SJSA1 (cell line): ENCODE data around the gene CCDC172. TPM values are rescaled to one million over a fixed set of nuclear protein-coding genes. Genes with fewer than 3 reads are reported as not detected.

Experiments
- DNase-seq, 2 experiments: peaks; one replicate each; pipeline ENCODE4 v3.0.0-alpha.2; 2015 to 2020; ENCODE audit warnings: low spot score in 2 of 2, low read depth in 1 of 2
- H3K27ac ChIP-seq: fragments of 250-450 bp; sonication (Bioruptor Pico); 2 replicates; pipeline ENCODE4 v1.5.1; 2020; ENCODE audit warnings: mild to moderate bottlenecking, moderate library complexity
- H3K27me3 ChIP-seq: fragments of 250-450 bp; sonication (Bioruptor Pico); replicated peaks from 2 replicates; pipeline ENCODE4 v1.5.1; 2020; ENCODE audit warnings: mild to moderate bottlenecking, moderate library complexity
- H3K36me3 ChIP-seq: fragments of 250-450 bp; sonication (Bioruptor Pico); 2 replicates; pipeline ENCODE4 v1.5.1; 2020; ENCODE audit warnings: mild to moderate bottlenecking
- H3K4me1 ChIP-seq: fragments of 250-450 bp; sonication (Bioruptor Pico); replicated peaks from 2 replicates; pipeline ENCODE4 v1.6.1; 2021; ENCODE audit warnings: mild to moderate bottlenecking
- H3K4me3 ChIP-seq: fragments of 250-450 bp; sonication (Bioruptor Pico); 2 replicates; pipeline ENCODE4 v1.5.1; 2020; ENCODE audit warnings: mild to moderate bottlenecking
- H3K9me3 ChIP-seq: fragments of 250-450 bp; sonication (Bioruptor Pico); replicated peaks from 2 replicates; pipeline ENCODE4 v1.5.1; 2020; ENCODE audit warnings: mild to moderate bottlenecking
- total RNA-seq: library from RNA; depleted of rRNA; stranded (reverse); fragments of >200 nt; shearing (Covaris generic); gene quantifications from 2 replicates; pipeline ENCODE4 v1.2.3, GENCODE V29; 2014

Gene CCDC172
- total RNA-seq, 1 experiment from 2014 or later = not detected

DNA sequence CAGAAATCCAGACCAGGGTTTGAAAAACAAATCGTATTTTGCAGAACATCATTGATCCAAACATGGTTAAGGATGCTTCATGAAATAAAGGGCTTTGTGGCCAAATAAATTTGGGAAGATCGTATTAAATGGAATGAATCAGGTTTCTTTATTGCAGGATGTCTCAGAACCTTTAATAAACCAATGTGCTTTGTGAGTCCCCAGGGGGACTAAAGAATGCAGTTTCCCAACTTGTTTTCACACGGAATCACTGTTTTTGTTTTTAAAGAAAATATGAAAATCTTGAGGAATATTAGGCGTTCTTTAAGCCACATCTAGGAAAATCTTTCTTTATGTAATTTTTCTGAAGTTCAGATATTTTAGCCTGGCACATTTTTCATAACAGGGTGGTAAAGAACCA, 16.8 kb upstream of the CCDC172 start:
- no peak for DNase-seq
- Histone ChIP-seq H3K4me3 (no peak overlapping the region), H3K27ac (no peak overlapping the region), H3K9me3 (no peaks in the 10 kb centered on the region), H3K27me3 (no peaks in the 10 kb centered on the region; the same call in 1 of the 2 replicates), H3K36me3 (no peaks in the 10 kb centered on the region), H3K4me1 (no peaks in the 10 kb centered on the region)

DNA sequence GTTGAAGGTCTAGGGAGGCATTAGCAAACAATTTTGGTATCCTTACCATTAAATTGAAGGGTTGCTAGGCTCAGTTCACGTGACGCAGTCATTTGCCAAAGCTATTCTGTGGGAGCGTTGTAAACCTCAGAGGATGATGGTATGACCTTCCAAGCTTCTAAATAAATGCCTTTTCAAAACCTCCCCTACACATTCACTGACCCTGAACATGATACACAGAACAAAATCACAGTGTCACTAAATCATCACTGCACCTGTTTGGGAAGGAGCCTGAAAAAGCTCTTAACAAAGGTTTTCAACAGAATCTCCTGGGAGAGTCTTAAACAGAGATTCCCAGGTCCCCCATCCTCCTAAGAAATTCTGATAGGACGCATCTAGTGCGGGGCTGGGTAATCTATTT, 13.2 kb upstream of the CCDC172 start:
- no peaks in the 10 kb centered on the region for H3K4me1 ChIP-seq
- H3K27me3 ChIP-seq = no peaks in the 10 kb centered on the region
- H3K4me3 ChIP-seq = no peak overlapping the region
- H3K27ac ChIP-seq = no peak overlapping the region
- H3K9me3 ChIP-seq = no peaks in the 10 kb centered on the region
- no peaks in the 10 kb centered on the region for H3K36me3 ChIP-seq
- no peak for DNase-seq

DNA sequence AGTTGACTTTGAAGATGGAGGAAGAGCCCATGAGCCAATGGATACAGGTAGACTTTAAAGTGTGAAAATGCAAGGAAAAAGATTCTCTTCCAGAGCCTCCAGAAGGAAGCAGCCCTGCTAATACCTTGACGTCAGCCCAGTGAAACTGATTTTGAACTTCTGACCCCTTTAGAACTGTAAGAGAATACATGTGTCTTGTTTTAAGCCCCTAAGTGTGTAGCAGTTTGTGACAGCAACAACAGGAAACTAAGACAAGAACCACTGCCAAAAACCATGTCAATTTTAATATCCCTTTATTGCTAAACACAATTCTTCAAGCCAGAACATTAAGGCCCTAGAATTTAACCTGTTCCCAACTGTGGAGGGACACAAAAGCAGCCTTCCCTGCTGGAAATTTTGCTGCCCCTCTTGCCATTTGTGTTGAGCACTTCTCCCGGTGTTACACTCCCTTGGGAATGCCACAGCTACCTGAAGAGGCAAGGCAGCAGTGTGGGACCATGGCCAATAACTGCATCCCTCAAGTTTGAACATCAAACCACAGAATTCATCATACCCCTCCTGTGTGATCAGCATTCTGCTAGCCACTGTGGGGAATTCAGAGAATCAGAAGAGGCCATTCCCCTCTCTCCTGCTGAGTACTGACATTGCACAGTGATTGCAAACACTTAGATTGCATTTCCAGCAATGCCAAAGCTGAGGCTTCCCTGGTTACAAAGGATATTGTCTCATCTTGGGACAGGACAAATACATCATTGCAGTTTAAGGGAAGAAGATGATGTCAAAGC, 12.3 kb upstream of the CCDC172 start:
- no peak overlapping the region for H3K27ac ChIP-seq
- no peak for DNase-seq
- no peaks in the 10 kb centered on the region for H3K27me3 ChIP-seq
- H3K9me3 ChIP-seq = no peaks in the 10 kb centered on the region
- H3K36me3 ChIP-seq = no peaks in the 10 kb centered on the region
- no peak overlapping the region for H3K4me3 ChIP-seq
- H3K4me1 ChIP-seq = no peaks in the 10 kb centered on the region

DNA sequence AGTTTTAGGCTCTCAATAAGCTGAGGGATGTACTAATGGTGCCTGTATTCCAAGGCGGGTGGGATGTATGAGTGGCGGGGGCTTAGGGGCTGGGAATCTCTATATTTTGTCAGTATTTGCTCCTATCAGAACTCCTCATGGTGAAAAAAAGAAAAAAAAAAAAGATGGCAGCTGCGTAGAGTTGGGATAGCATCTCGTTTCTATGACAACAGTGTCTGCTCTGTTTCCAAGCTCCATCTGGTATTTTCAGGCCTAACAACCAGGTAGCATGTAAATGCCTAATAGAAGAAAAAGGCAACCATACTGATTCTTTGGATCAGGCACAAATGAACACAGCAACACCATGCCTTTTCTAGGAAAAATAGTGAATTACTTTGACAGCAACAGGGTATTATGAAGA, 11.7 kb upstream of the CCDC172 start:
- Histone ChIP-seq H3K27me3 (no peaks in the 10 kb centered on the region), H3K4me1 (no peaks in the 10 kb centered on the region), H3K36me3 (no peaks in the 10 kb centered on the region), H3K27ac (no peak overlapping the region), H3K9me3 (no peaks in the 10 kb centered on the region), H3K4me3 (no peak overlapping the region)
- no peak for DNase-seq

DNA sequence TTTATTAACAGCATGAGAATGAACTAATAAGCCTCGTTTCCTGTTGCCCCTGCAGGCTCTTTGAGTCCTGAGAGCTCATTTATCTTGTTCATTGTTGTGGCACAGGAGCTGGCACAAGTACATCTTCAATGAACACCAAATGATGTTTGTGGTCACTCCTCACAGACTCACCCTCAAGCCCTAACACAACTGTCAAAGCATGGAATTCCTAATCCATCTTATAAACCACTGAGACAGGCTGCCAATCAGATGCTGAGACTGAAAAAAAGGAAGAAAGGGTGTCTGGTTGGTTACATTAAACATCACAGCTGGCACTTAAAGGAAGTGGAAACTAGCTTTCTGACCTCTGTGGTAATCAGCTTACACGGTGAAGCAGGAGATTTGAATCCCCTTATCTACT, 7.7 kb upstream of the CCDC172 start:
- H3K27ac ChIP-seq = no peak overlapping the region
- H3K36me3 ChIP-seq = no peaks in the 10 kb centered on the region
- no peaks in the 10 kb centered on the region for H3K4me1 ChIP-seq
- no peak for DNase-seq
- no peaks in the 10 kb centered on the region for H3K9me3 ChIP-seq
- no peak overlapping the region for H3K4me3 ChIP-seq
- H3K27me3 ChIP-seq = no peaks in the 10 kb centered on the region

DNA sequence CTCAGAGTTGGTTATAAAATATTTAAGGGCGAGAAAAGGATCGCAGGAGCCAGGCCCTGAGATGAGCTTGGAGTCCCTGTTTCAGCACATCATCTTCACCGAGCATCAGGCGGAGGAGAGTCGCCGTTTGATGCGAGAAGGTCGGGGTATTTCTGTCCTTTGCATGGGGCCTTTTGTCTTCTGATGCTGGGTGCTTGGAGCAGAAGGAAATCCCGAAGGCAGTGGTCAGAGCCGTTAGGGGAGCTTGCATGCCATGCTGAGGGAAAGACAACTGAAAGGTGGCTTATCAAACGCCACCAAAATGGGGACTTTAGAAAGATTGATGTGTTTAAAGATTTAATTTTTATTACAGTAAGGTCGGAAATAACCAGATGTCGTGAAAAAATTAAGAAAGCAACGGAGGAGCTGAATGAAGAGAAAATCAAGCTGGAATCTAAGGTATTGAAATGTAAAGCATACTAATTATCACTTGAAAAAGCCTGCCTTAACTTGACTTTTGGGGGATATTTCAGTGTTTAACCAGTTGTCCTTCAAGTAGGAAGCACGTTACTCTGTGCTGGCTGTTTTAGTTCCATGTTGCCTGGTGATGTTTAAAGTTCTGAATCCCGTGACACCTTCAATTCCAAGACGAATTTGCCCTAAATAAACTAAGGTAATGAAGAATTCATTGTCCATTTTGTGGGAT, 845 bp downstream of the CCDC172 start:
- no peaks in the 10 kb centered on the region for H3K36me3 ChIP-seq
- no peaks in the 10 kb centered on the region for H3K9me3 ChIP-seq
- H3K27me3 ChIP-seq = no peaks in the 10 kb centered on the region; the same call in 1 of the 2 replicates
- H3K4me1 ChIP-seq = no peaks in the 10 kb centered on the region
- no peak overlapping the region for H3K4me3 ChIP-seq
- no peak for DNase-seq
- no peak overlapping the region for H3K27ac ChIP-seq

DNA sequence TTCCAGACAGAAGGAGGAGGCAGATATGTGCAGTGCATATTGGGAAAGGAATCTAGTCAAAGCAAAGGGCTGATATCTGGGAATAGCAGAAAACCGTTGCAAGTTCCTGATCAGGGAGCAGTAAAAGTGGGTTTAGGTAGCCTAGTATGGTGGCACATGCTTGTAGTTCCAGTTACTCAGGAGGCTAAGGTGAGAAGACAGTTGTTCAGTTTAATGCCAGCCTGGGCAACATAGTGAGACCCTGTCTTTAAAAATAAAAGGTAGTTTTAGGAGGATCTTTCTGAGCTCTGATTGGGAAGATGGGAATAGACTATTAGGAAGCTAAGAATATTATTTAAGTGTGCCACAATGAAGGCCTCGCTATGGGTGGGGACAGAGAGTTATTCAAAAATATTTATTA, 1.7 kb downstream of the CCDC172 start:
- Histone ChIP-seq H3K36me3 (no peaks in the 10 kb centered on the region), H3K27me3 (no peaks in the 10 kb centered on the region; the same call in 1 of the 2 replicates), H3K9me3 (no peaks in the 10 kb centered on the region), H3K4me1 (no peaks in the 10 kb centered on the region), H3K4me3 (no peak overlapping the region), H3K27ac (no peak overlapping the region)
- DNase-seq = no peak

DNA sequence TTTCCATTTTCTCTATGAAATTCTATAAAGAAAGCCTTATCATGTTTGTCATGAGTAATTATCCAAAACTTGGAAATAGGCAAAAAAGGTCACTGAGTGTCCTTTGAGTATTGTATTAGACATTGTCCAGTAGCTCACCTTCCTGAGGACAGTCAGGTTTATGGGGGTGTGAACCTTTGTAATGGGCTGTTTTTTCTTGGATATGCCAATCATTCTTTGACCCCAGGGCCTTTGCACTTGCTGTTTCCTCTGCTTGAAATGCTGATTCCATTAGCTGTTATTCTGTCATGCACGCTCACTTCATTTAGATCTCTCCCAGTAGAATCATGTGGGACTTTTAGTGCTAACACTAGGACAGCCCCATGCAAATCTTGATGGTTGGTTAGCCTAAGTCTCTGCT, 4.9 kb downstream of the CCDC172 start:
- Histone ChIP-seq H3K27ac (no peak overlapping the region), H3K4me3 (no peak overlapping the region), H3K9me3 (no peaks in the 10 kb centered on the region), H3K27me3 (no peaks in the 10 kb centered on the region; the same call in 1 of the 2 replicates), H3K36me3 (no peaks in the 10 kb centered on the region), H3K4me1 (no peaks in the 10 kb centered on the region)
- no peak for DNase-seq

DNA sequence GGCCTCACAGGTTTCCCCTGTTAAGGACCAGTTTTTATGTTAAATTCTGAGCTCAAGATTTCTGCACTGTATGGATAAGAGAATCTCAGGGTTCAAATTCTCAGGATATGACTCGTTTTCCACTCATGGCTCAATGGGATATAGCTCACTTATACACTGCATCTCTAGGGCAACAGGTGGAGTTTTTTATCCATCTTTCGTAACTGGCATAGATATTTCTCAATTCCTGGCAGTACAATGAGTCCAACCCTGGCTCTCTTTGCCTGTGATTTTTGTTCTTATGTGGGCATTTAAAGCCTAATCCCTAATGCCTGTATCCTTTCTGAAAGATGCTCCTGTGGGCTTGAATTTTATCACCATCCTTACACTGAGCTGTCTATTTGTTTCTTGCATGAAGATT, 7.6 kb downstream of the CCDC172 start:
- no peaks in the 10 kb centered on the region; the same call in 1 of the 2 replicates for H3K27me3 ChIP-seq
- no peaks in the 10 kb centered on the region for H3K4me1 ChIP-seq
- no peak for DNase-seq
- H3K4me3 ChIP-seq = no peak overlapping the region
- no peak overlapping the region for H3K27ac ChIP-seq
- H3K36me3 ChIP-seq = no peaks in the 10 kb centered on the region
- no peaks in the 10 kb centered on the region for H3K9me3 ChIP-seq

DNA sequence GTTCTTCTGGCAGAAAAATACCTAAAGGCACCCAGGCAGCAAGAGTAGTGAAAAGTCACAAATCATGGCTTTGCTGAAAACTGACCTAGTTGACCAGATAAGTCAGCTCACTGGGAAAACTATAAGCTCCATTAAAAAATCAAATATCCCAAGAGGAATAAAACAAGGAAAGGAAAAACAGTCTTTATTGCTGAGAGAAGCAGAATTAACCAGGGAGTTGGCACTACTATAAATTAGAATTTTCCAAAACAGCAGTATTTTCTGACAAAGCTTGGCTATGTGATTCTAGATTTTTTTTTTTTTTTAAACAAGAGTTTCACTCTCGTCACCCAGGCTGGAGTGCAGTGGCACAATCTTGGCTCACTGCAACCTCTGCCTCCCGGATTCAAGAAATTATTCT, 12.6 kb downstream of the CCDC172 start:
- DNase-seq = no peak
- H3K9me3 ChIP-seq = no peaks in the 10 kb centered on the region
- no peak overlapping the region for H3K4me3 ChIP-seq
- H3K36me3 ChIP-seq = no peaks in the 10 kb centered on the region
- no peaks in the 10 kb centered on the region; the same call in 1 of the 2 replicates for H3K27me3 ChIP-seq
- no peak overlapping the region for H3K27ac ChIP-seq
- H3K4me1 ChIP-seq = no peaks in the 10 kb centered on the region

DNA sequence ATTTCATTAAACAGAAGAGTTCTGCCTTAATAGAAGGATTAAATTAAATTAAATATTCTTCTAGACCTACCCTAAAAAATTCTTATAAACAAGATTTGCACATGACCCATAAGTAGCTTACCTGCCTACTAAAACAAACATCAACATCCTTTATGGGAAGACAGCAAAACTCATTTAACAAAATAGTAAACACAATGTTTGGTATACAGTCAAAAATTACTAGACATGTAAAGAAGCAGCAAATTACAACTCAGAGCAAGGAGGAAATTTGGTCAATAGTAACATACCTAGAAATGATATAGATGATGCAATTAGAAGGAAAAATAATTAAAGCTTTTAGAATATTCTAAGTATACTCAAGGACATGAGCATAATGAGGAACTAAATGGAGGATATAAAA, 27.9 kb downstream of the CCDC172 start:
- H3K27me3 ChIP-seq = peaks cover 2% of the 10 kb centered on the region; the same call in 1 of the 2 replicates
- H3K27ac ChIP-seq = no peak overlapping the region
- no peaks in the 10 kb centered on the region for H3K9me3 ChIP-seq
- DNase-seq = no peak
- H3K36me3 ChIP-seq = no peaks in the 10 kb centered on the region
- H3K4me1 ChIP-seq = no peaks in the 10 kb centered on the region
- no peak overlapping the region for H3K4me3 ChIP-seq

DNA sequence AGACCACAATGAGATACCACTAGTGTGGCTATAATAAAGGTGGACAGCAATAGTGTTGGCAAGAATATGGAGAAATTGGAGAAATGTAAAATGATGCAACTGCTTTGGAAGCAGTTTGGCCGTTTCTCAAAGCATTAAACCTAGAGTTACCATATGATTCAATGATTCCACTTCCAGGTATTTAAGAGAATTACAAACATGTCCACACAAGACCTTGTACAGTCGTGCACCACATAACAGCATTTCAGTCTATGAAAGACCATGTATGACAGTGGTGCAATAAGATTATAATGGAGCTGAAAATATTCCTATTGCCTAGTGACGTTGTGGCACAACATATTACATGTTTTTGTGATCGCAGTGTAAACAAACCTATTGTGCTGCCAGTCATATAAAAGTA, 29.6 kb downstream of the CCDC172 start:
- H3K9me3 ChIP-seq = no peaks in the 10 kb centered on the region
- DNase-seq = no peak
- H3K27me3 ChIP-seq = peaks cover 2% of the 10 kb centered on the region; the same call in 1 of the 2 replicates
- no peak overlapping the region for H3K27ac ChIP-seq
- no peaks in the 10 kb centered on the region for H3K36me3 ChIP-seq
- H3K4me3 ChIP-seq = no peak overlapping the region
- no peaks in the 10 kb centered on the region for H3K4me1 ChIP-seq

DNA sequence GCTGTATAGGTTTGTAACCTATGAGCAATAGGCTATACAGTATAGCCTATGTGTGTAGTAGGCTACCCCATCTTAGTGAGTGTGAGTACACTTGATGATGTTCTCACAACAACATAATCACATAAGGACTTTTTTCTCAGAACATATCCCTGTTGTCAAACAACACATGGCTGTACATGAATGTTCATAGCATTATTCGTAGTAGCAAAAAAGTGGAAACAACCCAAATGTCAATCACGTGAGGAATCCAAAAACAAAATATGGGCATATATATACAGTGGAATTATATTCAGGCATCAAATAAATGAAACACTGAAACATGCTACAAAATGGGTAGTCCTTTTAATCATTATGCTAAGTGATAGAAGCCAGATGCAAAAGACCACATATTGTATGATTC, 31.1 kb downstream of the CCDC172 start:
- H3K9me3 ChIP-seq = no peaks in the 10 kb centered on the region
- H3K27me3 ChIP-seq = no peaks in the 10 kb centered on the region
- H3K4me1 ChIP-seq = no peaks in the 10 kb centered on the region
- no peak overlapping the region for H3K4me3 ChIP-seq
- no peaks in the 10 kb centered on the region for H3K36me3 ChIP-seq
- no peak for DNase-seq
- no peak overlapping the region for H3K27ac ChIP-seq

DNA sequence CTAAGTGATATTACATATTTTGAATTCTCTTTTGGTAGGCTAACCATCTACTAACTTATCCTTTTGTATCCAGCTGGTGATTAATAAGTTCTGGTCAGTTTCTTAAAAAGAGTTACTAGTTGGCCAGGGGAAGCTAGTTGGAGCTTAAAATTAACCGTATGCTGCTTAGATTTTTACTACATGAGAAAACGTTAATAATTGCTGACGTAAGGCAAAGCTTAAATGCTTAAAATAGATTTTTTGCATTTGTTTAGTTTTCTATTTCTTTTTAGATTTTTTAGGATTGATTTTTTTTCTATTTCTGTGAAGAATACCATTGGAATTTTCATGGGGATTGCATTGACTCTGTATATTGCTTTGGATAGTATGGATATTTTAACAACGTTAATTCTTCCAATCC, 32.6 kb downstream of the CCDC172 start:
- no peaks in the 10 kb centered on the region for H3K36me3 ChIP-seq

More for the DNA sequence above, 32.6 kb downstream of the CCDC172 start:
- Histone ChIP-seq H3K27ac (no peak overlapping the region), H3K4me1 (no peaks in the 10 kb centered on the region), H3K27me3 (no peaks in the 10 kb centered on the region), H3K9me3 (no peaks in the 10 kb centered on the region), H3K4me3 (no peak overlapping the region)
- DNase-seq = no peak
